ENCODE data around the gene TSPEAR. TPM values are rescaled to one million over a fixed set of nuclear protein-coding genes. Genes with fewer than 3 reads are reported as not detected.

TSPEAR gene
- total RNA-seq, 1 experiment from 2014 or later, result not detected

- DNase-seq (ENCODE audit: low read depth, low spot score) (no peak), ATAC-seq (no peak)
- Histone ChIP-seq H3K27me3 (ENCODE audit: control insufficient read depth, insufficient read depth, low read length) (no peaks in the 10 kb centered on the region), H3K27ac (ENCODE audit: low read length) (no peak overlapping the region), H3K4me1 (ENCODE audit: control insufficient read depth, insufficient read depth, low read length) (peaks cover 7% of the 10 kb centered on the region), H3K9me3 (ENCODE audit: control insufficient read depth, insufficient read depth, low read depth, low read length) (no peaks in the 10 kb centered on the region), H3K36me3 (ENCODE audit: control insufficient read depth, insufficient read depth, low read length) (no peaks in the 10 kb centered on the region), H3K4me3 (ENCODE audit: low read depth in 2 of 2, low read length in 2 of 2) (no peak overlapping the region)
- intact Hi-C loops (cut with micrococcal nuclease; ENCODE audit: unreplicated experiment), result no loop called here
- in situ Hi-C loops (cut with HindIII; ENCODE audit: low pct_unique_long_range_greater_than_20kb, low sequenced_read_pairs), result no loop called here
- CTCF ChIA-PET, result no interaction called here
- TF ChIP-seq SIN3A (IDR thresholded peaks at IDR 0.05; ENCODE audit: borderline replicate concordance, insufficient read depth, low read depth, low read length) (no peak), POLR2AphosphoS5 (IDR thresholded peaks at IDR 0.05; ENCODE audit: low read depth, low read length) (no peak), TCF7L2 (IDR thresholded peaks at IDR 0.05; ENCODE audit: low read depth, low read length) (no peak), CTCF (IDR thresholded peaks at IDR 0.05) (no peak)
- TF ChIP-seq, protein P1, sequence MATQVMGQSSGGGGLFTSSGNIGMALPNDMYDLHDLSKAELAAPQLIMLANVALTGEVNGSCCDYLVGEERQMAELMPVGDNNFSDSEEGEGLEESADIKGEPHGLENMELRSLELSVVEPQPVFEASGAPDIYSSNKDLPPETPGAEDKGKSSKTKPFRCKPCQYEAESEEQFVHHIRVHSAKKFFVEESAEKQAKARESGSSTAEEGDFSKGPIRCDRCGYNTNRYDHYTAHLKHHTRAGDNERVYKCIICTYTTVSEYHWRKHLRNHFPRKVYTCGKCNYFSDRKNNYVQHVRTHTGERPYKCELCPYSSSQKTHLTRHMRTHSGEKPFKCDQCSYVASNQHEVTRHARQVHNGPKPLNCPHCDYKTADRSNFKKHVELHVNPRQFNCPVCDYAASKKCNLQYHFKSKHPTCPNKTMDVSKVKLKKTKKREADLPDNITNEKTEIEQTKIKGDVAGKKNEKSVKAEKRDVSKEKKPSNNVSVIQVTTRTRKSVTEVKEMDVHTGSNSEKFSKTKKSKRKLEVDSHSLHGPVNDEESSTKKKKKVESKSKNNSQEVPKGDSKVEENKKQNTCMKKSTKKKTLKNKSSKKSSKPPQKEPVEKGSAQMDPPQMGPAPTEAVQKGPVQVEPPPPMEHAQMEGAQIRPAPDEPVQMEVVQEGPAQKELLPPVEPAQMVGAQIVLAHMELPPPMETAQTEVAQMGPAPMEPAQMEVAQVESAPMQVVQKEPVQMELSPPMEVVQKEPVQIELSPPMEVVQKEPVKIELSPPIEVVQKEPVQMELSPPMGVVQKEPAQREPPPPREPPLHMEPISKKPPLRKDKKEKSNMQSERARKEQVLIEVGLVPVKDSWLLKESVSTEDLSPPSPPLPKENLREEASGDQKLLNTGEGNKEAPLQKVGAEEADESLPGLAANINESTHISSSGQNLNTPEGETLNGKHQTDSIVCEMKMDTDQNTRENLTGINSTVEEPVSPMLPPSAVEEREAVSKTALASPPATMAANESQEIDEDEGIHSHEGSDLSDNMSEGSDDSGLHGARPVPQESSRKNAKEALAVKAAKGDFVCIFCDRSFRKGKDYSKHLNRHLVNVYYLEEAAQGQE (IDR thresholded peaks at IDR 0.05; ENCODE audit: insufficient read depth in 1 of 2, low read depth in 2 of 2, low read length in 1 of 2), result no peak
- POLR2A ChIA-PET, result no interaction called here
- BruUV-seq (replicated peaks), result no TSS peak
These were observed 37.2 kb upstream of the TSPEAR start for GRCh38 chr21:44748621-44749020.

GRCh38 chr21:44742418-44743153 is 31.2 kb upstream of the TSPEAR start:
- Histone ChIP-seq H3K27me3 (ENCODE audit: control insufficient read depth, insufficient read depth, low read length) (no peaks in the 10 kb centered on the region), H3K4me1 (ENCODE audit: control insufficient read depth, insufficient read depth, low read length) (no peaks in the 10 kb centered on the region), H3K36me3 (ENCODE audit: control insufficient read depth, insufficient read depth, low read length) (no peaks in the 10 kb centered on the region), H3K9me3 (ENCODE audit: control insufficient read depth, insufficient read depth, low read depth, low read length) (no peaks in the 10 kb centered on the region), H3K27ac (ENCODE audit: low read length) (no peak overlapping the region), H3K4me3 (ENCODE audit: low read depth in 2 of 2, low read length in 2 of 2) (no peak overlapping the region)
- POLR2A ChIA-PET, result no interaction called here
- ATAC-seq, result no peak
- in situ Hi-C loops (cut with HindIII; ENCODE audit: low pct_unique_long_range_greater_than_20kb, low sequenced_read_pairs), result no loop called here
- CTCF ChIA-PET, result interaction anchor here (0.5 to 1.2 kb wide), 4 partner anchors 207 to 399 kb away, joined by 3 to 8 read pairs (median 4); no protein-coding TSS in a partner anchor
- DNase-seq (ENCODE audit: low read depth, low spot score), result no peak
- intact Hi-C loops (cut with micrococcal nuclease; ENCODE audit: unreplicated experiment), result loop anchor here (5.0 kb wide), 1 partner anchor 230 kb away; no protein-coding TSS in a partner anchor
- BruUV-seq (replicated peaks), result no TSS peak
- TF ChIP-seq POLR2AphosphoS5 (IDR thresholded peaks at IDR 0.05; ENCODE audit: low read depth, low read length) (no peak), CTCF (IDR thresholded peaks at IDR 0.05) (peak; percentile 50)
